ENCODE results near the gene BCDIN3D.

- TF ChIP-seq CTCF (IDR thresholded peaks at IDR 0.05; ENCODE audit: low read depth, low read length) (no peak), POLR2A (IDR thresholded peaks at IDR 0.05; ENCODE audit: extremely low read depth, insufficient read length) (no peak), MAX (IDR thresholded peaks at IDR 0.05; ENCODE audit: low read depth, low read length) (no peak), MYC (IDR thresholded peaks at IDR 0.05; ENCODE audit: low read depth, low read length) (no peak)
Observed at GRCh38 chr12:49798934-49799333, 44.0 kb downstream of the BCDIN3D start.

Data from NB4 (cell line).